Peyer's patch (tissue), 4 donors: ENCODE data around the gene OCA2. TPM values are rescaled to one million over a fixed set of nuclear protein-coding genes. Genes with fewer than 3 reads are reported as not detected.

Experiments used
- DNase-seq, 3 donors: peaks; one replicate each; pipeline ENCODE4 v3.0.0-alpha.2; 2017 to 2019
- H3K27ac ChIP-seq, 4 donors: fragments of 200-600 bp; sonication (generic); one replicate each; pipeline ENCODE4 v1.5.1; 2016 to 2019
- H3K27me3 ChIP-seq, 2 donors: fragments of 200-600 bp; sonication (generic); one replicate each; pipeline ENCODE4 v1.5.1; 2019
- H3K36me3 ChIP-seq, 3 donors: fragments of 200-600 bp; sonication (generic); one replicate each; pipeline ENCODE4 v1.5.1; 2016 to 2019
- H3K4me1 ChIP-seq, 4 donors: fragments of 200-600 bp; sonication (generic); one replicate each; pipeline ENCODE4 v1.5.1; 2016 to 2019
- H3K4me3 ChIP-seq, 4 donors: fragments of 200-600 bp; sonication (generic); 1 replicate in 3 of 4; 2 replicates in 1 of 4; pipeline ENCODE4 v1.5.1; 2016 to 2019; ENCODE audit warnings: mild to moderate bottlenecking in 1 of 4
- H3K9me3 ChIP-seq, 4 donors: fragments of 200-600 bp; sonication (generic); one replicate each; pipeline ENCODE4 v1.5.1; 2016 to 2019; ENCODE audit warnings: mild to moderate bottlenecking in 1 of 4
- CTCF ChIP-seq, 6 experiments: fragments of 450-650 bp in 4 of 6; fragments of 200-600 bp in 2 of 6; sonication (generic) in 1 of 6; IDR thresholded peaks; one replicate each; pipeline ENCODE4 v1.5.1; 2017 to 2019; ENCODE audit warnings: antibody characterized with exemption in 6 of 6, mild to moderate bottlenecking in 3 of 6, moderate library complexity in 1 of 6
- POLR2A ChIP-seq, 2 donors: fragments of 450-650 bp; IDR thresholded peaks; one replicate each; pipeline ENCODE4 v1.5.1; 2017; ENCODE audit warnings: antibody characterized with exemption in 2 of 2, mild to moderate bottlenecking in 2 of 2, moderate library complexity in 2 of 2
- total RNA-seq, 4 donors: library from RNA; depleted of rRNA; stranded (reverse); fragments of >200 nt; gene quantifications; one replicate each; pipeline ENCODE4 v1.1.0, GENCODE V29; 2016

The OCA2 gene
- total RNA-seq, 4 donors from 2014 or later = 1.4 to 3.0 TPM; not detected in 2

GRCh38 chr15:27872355-27872754 lies 226.8 kb downstream of the OCA2 start:
- H3K4me3 ChIP-seq = no peak overlapping the region
- no peak overlapping the region for H3K27ac ChIP-seq
- H3K27me3 ChIP-seq = no peaks in the 10 kb centered on the region
- no peaks in the 10 kb centered on the region for H3K4me1 ChIP-seq
- H3K9me3 ChIP-seq = no peaks in the 10 kb centered on the region
- no peaks in the 10 kb centered on the region for H3K36me3 ChIP-seq
- DNase-seq = no peak
- TF ChIP-seq POLR2A (IDR thresholded peaks at IDR 0.05) (no peak), CTCF (IDR thresholded peaks at IDR 0.05) (no peak)

GRCh38 chr15:27871902-27872260 lies 227.2 kb downstream of the OCA2 start:
- H3K27ac ChIP-seq = no peak overlapping the region
- no peaks in the 10 kb centered on the region for H3K36me3 ChIP-seq
- H3K4me3 ChIP-seq = no peak overlapping the region
- H3K4me1 ChIP-seq = no peaks in the 10 kb centered on the region
- TF ChIP-seq CTCF (IDR thresholded peaks at IDR 0.05) (no peak), POLR2A (IDR thresholded peaks at IDR 0.05) (no peak)
- no peaks in the 10 kb centered on the region for H3K9me3 ChIP-seq
- H3K27me3 ChIP-seq = no peaks in the 10 kb centered on the region
- no peak for DNase-seq

- DNase-seq = no peak
- H3K9me3 ChIP-seq = no peaks in the 10 kb centered on the region
- TF ChIP-seq POLR2A (IDR thresholded peaks at IDR 0.05) (no peak), CTCF (IDR thresholded peaks at IDR 0.05) (no peak)
- no peak overlapping the region for H3K27ac ChIP-seq
- no peak overlapping the region for H3K4me3 ChIP-seq
- no peaks in the 10 kb centered on the region for H3K27me3 ChIP-seq
- no peaks in the 10 kb centered on the region for H3K4me1 ChIP-seq
- H3K36me3 ChIP-seq = no peaks in the 10 kb centered on the region
Measured at GRCh38 chr15:27871078-27871901, 227.8 kb downstream of the OCA2 start.

GRCh38 chr15:27870320-27870719 lies 228.8 kb downstream of the OCA2 start:
- no peak overlapping the region for H3K4me3 ChIP-seq
- no peak for DNase-seq
- H3K27ac ChIP-seq = no peak overlapping the region
- H3K36me3 ChIP-seq = no peaks in the 10 kb centered on the region
- no peaks in the 10 kb centered on the region for H3K9me3 ChIP-seq
- no peak for TF ChIP-seq CTCF (IDR thresholded peaks at IDR 0.05)
- TF ChIP-seq POLR2A (IDR thresholded peaks at IDR 0.05) = no peak
- H3K27me3 ChIP-seq = no peaks in the 10 kb centered on the region
- H3K4me1 ChIP-seq = no peaks in the 10 kb centered on the region

- Histone ChIP-seq H3K4me1 (no peaks in the 10 kb centered on the region), H3K36me3 (no peaks in the 10 kb centered on the region), H3K4me3 (no peak overlapping the region), H3K9me3 (no peaks in the 10 kb centered on the region), H3K27me3 (no peaks in the 10 kb centered on the region), H3K27ac (no peak overlapping the region)
- no peak for DNase-seq
- no peak for TF ChIP-seq CTCF (IDR thresholded peaks at IDR 0.05)
- no peak for TF ChIP-seq POLR2A (IDR thresholded peaks at IDR 0.05)
Measured at GRCh38 chr15:27869697-27870281, 229.3 kb downstream of the OCA2 start.
